ENCODE results near the gene KCNH5.

Gene KCNH5

GRCh38 chr14:63055631-63056030 is 10.4 kb upstream of the KCNH5 start:
- Histone ChIP-seq H4K5ac (ENCODE audit: low read length) (no peak overlapping the region), H3K27me3 (ENCODE audit: insufficient read depth, low read length, poor library complexity) (no peaks in the 10 kb centered on the region), H4K8ac (ENCODE audit: low read depth, low read length) (no peak overlapping the region), H3K56ac (ENCODE audit: low read length) (no peak overlapping the region), H3K23ac (ENCODE audit: low read length) (no peak overlapping the region), H2BK5ac (ENCODE audit: low read length) (no peak overlapping the region), H3K79me1 (ENCODE audit: low read length) (no peaks in the 10 kb centered on the region), H3K4ac (ENCODE audit: low read depth, low read length) (no peak overlapping the region), H3K9ac (ENCODE audit: low read length) (no peak overlapping the region), H3K18ac (ENCODE audit: low read length) (no peak overlapping the region), H3K4me3 (ENCODE audit: low read length) (no peak overlapping the region), H3K36me3 (ENCODE audit: control insufficient read depth, insufficient read depth, low read length) (no peaks in the 10 kb centered on the region), H2AK5ac (ENCODE audit: low read length) (no peak overlapping the region), H3K4me1 (ENCODE audit: control insufficient read depth, low read depth, low read length) (no peaks in the 10 kb centered on the region), H2BK120ac (ENCODE audit: low read depth, low read length) (no peak overlapping the region), H3K79me2 (ENCODE audit: control insufficient read depth, insufficient read depth, low read length) (no peaks in the 10 kb centered on the region), H3K27ac (ENCODE audit: low read depth, low read length) (no peak overlapping the region), H2BK15ac (replicated peaks; ENCODE audit: low read depth) (no peak overlapping the region), H3K4me2 (ENCODE audit: low read length) (no peak overlapping the region)
- no peak for DNase-seq
- WGBS (ENCODE audit: extremely low coverage, insufficient coverage, low lambda C conversion rate), result no CpG with 5 or more reads among the region's 1 CpG

GRCh38 chr14:63051992-63052391 is 6.7 kb upstream of the KCNH5 start:
- Histone ChIP-seq H3K79me2 (ENCODE audit: control insufficient read depth, insufficient read depth, low read length) (no peaks in the 10 kb centered on the region), H3K4me1 (ENCODE audit: control insufficient read depth, low read depth, low read length) (no peaks in the 10 kb centered on the region), H2BK15ac (replicated peaks; ENCODE audit: low read depth) (no peak overlapping the region), H3K4me2 (ENCODE audit: low read length) (no peak overlapping the region), H3K36me3 (ENCODE audit: control insufficient read depth, insufficient read depth, low read length) (no peaks in the 10 kb centered on the region), H3K9ac (ENCODE audit: low read length) (no peak overlapping the region), H3K27me3 (ENCODE audit: insufficient read depth, low read length, poor library complexity) (no peaks in the 10 kb centered on the region), H3K27ac (ENCODE audit: low read depth, low read length) (no peak overlapping the region), H4K5ac (ENCODE audit: low read length) (no peak overlapping the region), H2BK120ac (ENCODE audit: low read depth, low read length) (no peak overlapping the region), H4K8ac (ENCODE audit: low read depth, low read length) (no peak overlapping the region), H3K56ac (ENCODE audit: low read length) (no peak overlapping the region), H2AK5ac (ENCODE audit: low read length) (no peak overlapping the region), H3K4me3 (ENCODE audit: low read length) (no peak overlapping the region), H3K4ac (ENCODE audit: low read depth, low read length) (no peak overlapping the region), H2BK5ac (ENCODE audit: low read length) (no peak overlapping the region), H3K18ac (ENCODE audit: low read length) (no peak overlapping the region), H3K23ac (ENCODE audit: low read length) (no peak overlapping the region), H3K79me1 (ENCODE audit: low read length) (no peaks in the 10 kb centered on the region)
- WGBS (ENCODE audit: extremely low coverage, insufficient coverage, low lambda C conversion rate), result no CpG with 5 or more reads among the region's 4 CpGs
- DNase-seq, result no peak

- peaks cover 3% of the 10 kb centered on the region for H3K27me3 ChIP-seq (ENCODE audit: insufficient read depth, low read length, poor library complexity)
- no peak overlapping the region for H3K4ac ChIP-seq (ENCODE audit: low read depth, low read length)
- no peak overlapping the region for H3K23ac ChIP-seq (ENCODE audit: low read length)
- H2BK15ac ChIP-seq (replicated peaks; ENCODE audit: low read depth), result no peak overlapping the region
- H3K9ac ChIP-seq (ENCODE audit: low read length), result no peak overlapping the region
- DNase-seq, result no peak
- no peak overlapping the region for H2AK5ac ChIP-seq (ENCODE audit: low read length)
- no peaks in the 10 kb centered on the region for H3K79me2 ChIP-seq (ENCODE audit: control insufficient read depth, insufficient read depth, low read length)
- no peak overlapping the region for H3K4me3 ChIP-seq (ENCODE audit: low read length)
- H4K5ac ChIP-seq (ENCODE audit: low read length), result no peak overlapping the region
- no peak overlapping the region for H3K27ac ChIP-seq (ENCODE audit: low read depth, low read length)
- no peaks in the 10 kb centered on the region for H3K36me3 ChIP-seq (ENCODE audit: control insufficient read depth, insufficient read depth, low read length)
- H4K8ac ChIP-seq (ENCODE audit: low read depth, low read length), result no peak overlapping the region
- no peak overlapping the region for H3K56ac ChIP-seq (ENCODE audit: low read length)
- no CpG with 5 or more reads among the region's 2 CpGs for WGBS (ENCODE audit: extremely low coverage, insufficient coverage, low lambda C conversion rate)
- H3K4me2 ChIP-seq (ENCODE audit: low read length), result no peak overlapping the region
- no peak overlapping the region for H2BK120ac ChIP-seq (ENCODE audit: low read depth, low read length)
- peaks cover 4% of the 10 kb centered on the region for H3K4me1 ChIP-seq (ENCODE audit: control insufficient read depth, low read depth, low read length)
- H3K18ac ChIP-seq (ENCODE audit: low read length), result no peak overlapping the region
- H3K79me1 ChIP-seq (ENCODE audit: low read length), result no peaks in the 10 kb centered on the region
- H2BK5ac ChIP-seq (ENCODE audit: low read length), result no peak overlapping the region
Measured at GRCh38 chr14:63051301-63051700, 6.0 kb upstream of the KCNH5 start.

GRCh38 chr14:63050694-63051093 is 5.4 kb upstream of the KCNH5 start:
- no CpG with 5 or more reads among the region's 2 CpGs for WGBS (ENCODE audit: extremely low coverage, insufficient coverage, low lambda C conversion rate)

GRCh38 chr14:63046339-63047268 is 1.3 kb upstream of the KCNH5 start:
- WGBS (ENCODE audit: extremely low coverage, insufficient coverage, low lambda C conversion rate), result no CpG with 5 or more reads among the region's 23 CpGs
- H3K4me3 ChIP-seq (ENCODE audit: low read length), result peak overlapping the region; percentile 35
- H3K56ac ChIP-seq (ENCODE audit: low read length), result peak overlapping the region; percentile 79
- H3K79me1 ChIP-seq (ENCODE audit: low read length), result no peaks in the 10 kb centered on the region
- no peak overlapping the region for H3K4ac ChIP-seq (ENCODE audit: low read depth, low read length)
- peaks cover 3% of the 10 kb centered on the region for H3K27me3 ChIP-seq (ENCODE audit: insufficient read depth, low read length, poor library complexity)
- H3K23ac ChIP-seq (ENCODE audit: low read length), result no peak overlapping the region
- H3K27ac ChIP-seq (ENCODE audit: low read depth, low read length), result no peak overlapping the region
- peak; percentile 21 for DNase-seq
- no peak overlapping the region for H2BK5ac ChIP-seq (ENCODE audit: low read length)
- peak overlapping the region; percentile 70 for H3K4me2 ChIP-seq (ENCODE audit: low read length)
- H3K9ac ChIP-seq (ENCODE audit: low read length), result peak overlapping the region; percentile 69
- H4K8ac ChIP-seq (ENCODE audit: low read depth, low read length), result no peak overlapping the region
- H3K4me1 ChIP-seq (ENCODE audit: control insufficient read depth, low read depth, low read length), result peaks cover 4% of the 10 kb centered on the region
- no peak overlapping the region for H4K5ac ChIP-seq (ENCODE audit: low read length)
- H3K79me2 ChIP-seq (ENCODE audit: control insufficient read depth, insufficient read depth, low read length), result no peaks in the 10 kb centered on the region
- H2BK15ac ChIP-seq (replicated peaks; ENCODE audit: low read depth), result no peak overlapping the region
- no peak overlapping the region for H2AK5ac ChIP-seq (ENCODE audit: low read length)
- H2BK120ac ChIP-seq (ENCODE audit: low read depth, low read length), result no peak overlapping the region
- H3K36me3 ChIP-seq (ENCODE audit: control insufficient read depth, insufficient read depth, low read length), result no peaks in the 10 kb centered on the region
- no peak overlapping the region for H3K18ac ChIP-seq (ENCODE audit: low read length)

More at GRCh38 chr14:63050694-63051093, 5.4 kb upstream of the KCNH5 start:
- Histone ChIP-seq H3K27ac (ENCODE audit: low read depth, low read length) (no peak overlapping the region), H2BK5ac (ENCODE audit: low read length) (no peak overlapping the region), H4K5ac (ENCODE audit: low read length) (no peak overlapping the region), H3K36me3 (ENCODE audit: control insufficient read depth, insufficient read depth, low read length) (no peaks in the 10 kb centered on the region), H2BK120ac (ENCODE audit: low read depth, low read length) (no peak overlapping the region), H3K27me3 (ENCODE audit: insufficient read depth, low read length, poor library complexity) (peaks cover 3% of the 10 kb centered on the region), H3K9ac (ENCODE audit: low read length) (no peak overlapping the region), H2BK15ac (replicated peaks; ENCODE audit: low read depth) (no peak overlapping the region), H3K4me2 (ENCODE audit: low read length) (no peak overlapping the region), H3K4ac (ENCODE audit: low read depth, low read length) (no peak overlapping the region), H3K56ac (ENCODE audit: low read length) (no peak overlapping the region), H3K79me2 (ENCODE audit: control insufficient read depth, insufficient read depth, low read length) (no peaks in the 10 kb centered on the region), H3K79me1 (ENCODE audit: low read length) (no peaks in the 10 kb centered on the region), H3K4me1 (ENCODE audit: control insufficient read depth, low read depth, low read length) (peaks cover 4% of the 10 kb centered on the region), H4K8ac (ENCODE audit: low read depth, low read length) (no peak overlapping the region), H3K18ac (ENCODE audit: low read length) (no peak overlapping the region), H3K4me3 (ENCODE audit: low read length) (no peak overlapping the region), H2AK5ac (ENCODE audit: low read length) (no peak overlapping the region), H3K23ac (ENCODE audit: low read length) (no peak overlapping the region)
- no peak for DNase-seq
